Epithelial cell of esophagus (primary cell): ENCODE results near the gene ASGR2.

Experiments
- DNase-seq: peaks from one replicate; pipeline ENCODE4 v3.0.0; 2010; ENCODE audit warnings: low read depth
- H3K4me3 ChIP-seq: 2 replicates; pipeline ENCODE4 v1.5.1; 2011; ENCODE audit warnings: mild to moderate bottlenecking, low read length, control low read depth
- TF ChIP-seq, protein P1 (sequence below): IDR thresholded peaks from 2 replicates; pipeline ENCODE4 v1.5.1; 2011; ENCODE audit warnings: low read depth, mild to moderate bottlenecking, low read length, control low read depth, inconsistent platforms; ENCODE audit not compliant: insufficient read depth; ENCODE audit errors: missing control alignments

Gene ASGR2

DNA sequence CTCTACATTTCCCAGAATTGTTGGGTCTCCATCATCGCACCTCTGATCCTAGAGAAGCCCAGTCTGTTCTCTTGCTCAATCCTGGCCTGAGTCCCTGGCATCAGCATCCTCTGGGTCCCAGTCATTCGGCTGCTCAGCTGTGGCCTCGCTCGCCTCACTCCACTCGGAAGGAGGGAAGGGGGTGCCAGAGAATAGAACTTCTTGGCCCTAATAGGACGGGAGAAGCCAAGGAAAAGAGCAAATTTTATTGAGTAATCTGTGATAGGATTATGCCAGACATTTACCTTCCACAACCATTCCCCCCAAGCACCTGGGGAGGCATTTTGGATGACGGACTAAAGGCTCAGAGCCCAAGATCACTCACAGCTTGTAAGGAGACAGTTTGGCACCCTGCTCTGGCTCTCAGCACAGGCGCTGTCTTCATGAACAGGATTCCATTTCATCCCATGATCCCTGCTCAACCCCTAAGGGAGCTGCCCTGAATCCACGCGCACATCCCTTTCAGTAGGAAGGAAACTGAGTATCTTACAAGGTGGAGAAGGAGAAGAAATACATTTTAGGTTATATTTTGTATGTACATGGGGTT is 34.1 kb downstream of the ASGR2 start:
- TF ChIP-seq, protein P1, sequence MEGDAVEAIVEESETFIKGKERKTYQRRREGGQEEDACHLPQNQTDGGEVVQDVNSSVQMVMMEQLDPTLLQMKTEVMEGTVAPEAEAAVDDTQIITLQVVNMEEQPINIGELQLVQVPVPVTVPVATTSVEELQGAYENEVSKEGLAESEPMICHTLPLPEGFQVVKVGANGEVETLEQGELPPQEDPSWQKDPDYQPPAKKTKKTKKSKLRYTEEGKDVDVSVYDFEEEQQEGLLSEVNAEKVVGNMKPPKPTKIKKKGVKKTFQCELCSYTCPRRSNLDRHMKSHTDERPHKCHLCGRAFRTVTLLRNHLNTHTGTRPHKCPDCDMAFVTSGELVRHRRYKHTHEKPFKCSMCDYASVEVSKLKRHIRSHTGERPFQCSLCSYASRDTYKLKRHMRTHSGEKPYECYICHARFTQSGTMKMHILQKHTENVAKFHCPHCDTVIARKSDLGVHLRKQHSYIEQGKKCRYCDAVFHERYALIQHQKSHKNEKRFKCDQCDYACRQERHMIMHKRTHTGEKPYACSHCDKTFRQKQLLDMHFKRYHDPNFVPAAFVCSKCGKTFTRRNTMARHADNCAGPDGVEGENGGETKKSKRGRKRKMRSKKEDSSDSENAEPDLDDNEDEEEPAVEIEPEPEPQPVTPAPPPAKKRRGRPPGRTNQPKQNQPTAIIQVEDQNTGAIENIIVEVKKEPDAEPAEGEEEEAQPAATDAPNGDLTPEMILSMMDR: no peak
- no peak overlapping the region for H3K4me3 ChIP-seq
- no peak for DNase-seq

DNA sequence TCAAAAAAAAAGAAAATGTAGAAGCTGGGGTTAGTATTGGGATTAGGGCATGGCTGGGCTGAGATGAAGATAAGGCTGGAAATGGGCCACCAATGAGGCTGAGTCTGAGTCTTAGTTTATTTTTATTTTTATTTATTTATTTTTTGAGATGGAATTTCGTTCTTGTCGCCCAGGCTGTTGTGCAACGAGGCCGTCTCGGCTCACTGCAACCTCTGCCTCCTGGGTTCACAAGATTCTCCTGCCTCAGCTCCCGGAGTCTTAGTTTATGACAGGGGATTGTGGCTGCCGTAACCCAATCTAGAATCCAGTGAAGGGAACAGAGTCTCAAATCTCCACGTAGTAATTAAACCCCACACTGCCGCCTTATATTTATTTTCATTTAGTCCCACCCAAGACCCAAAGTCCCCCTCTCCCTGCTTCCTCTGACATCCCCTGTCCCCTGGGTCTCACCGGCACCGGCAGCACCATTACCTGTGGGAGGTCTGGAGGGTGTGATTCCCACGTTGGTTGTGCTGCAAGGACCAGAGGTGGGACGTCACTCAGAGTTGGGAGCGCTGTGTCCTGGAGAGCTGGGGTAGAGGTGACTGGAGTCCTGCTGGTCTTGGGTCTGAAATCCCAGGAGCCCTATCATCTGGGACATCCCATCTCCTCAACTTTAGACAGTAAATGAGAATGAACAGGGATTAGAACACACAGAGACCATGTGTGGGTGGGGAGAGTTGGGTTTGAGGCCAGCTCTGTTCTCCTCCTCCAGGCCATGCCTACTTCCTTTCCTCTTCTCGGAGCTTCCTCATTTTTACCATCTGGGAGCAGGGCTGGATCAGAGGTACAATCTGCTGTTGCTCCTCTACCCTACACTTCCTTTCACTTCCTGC is 34.8 kb downstream of the ASGR2 start, which contains the start of gene CLEC10A:
TSS of gene CLEC10A (minus strand) at position 671 of the 875 bp plus-strand sequence. CDS start 1,439 bp downstream, outside the sequence.
- TF ChIP-seq, protein P1: no peak
- no peak within 1 kb of the TSS for H3K4me3 ChIP-seq
- DNase-seq: no peak

DNA sequence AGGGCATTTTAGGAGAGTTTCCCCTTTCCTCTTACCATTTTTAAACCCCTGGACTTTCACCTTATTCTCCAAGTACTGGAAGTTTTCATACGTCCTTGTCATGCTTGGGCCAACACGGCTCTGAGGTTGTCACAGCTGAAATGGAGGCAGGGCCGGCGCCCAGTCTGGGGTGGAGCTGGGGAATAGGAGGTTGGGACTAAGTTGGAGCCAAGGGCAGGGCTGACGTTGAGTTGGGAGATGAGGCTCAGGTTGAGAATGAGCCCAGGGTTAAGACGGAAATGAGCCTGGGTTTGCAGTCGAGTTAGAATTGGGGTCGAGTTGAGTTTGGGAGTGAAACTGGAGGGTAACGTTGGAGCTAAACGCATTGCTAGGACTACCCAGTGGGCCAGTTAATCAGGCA is 35.9 kb downstream of the ASGR2 start:
- no peak overlapping the region for H3K4me3 ChIP-seq
- no peak for DNase-seq
- TF ChIP-seq, protein P1: no peak

DNA sequence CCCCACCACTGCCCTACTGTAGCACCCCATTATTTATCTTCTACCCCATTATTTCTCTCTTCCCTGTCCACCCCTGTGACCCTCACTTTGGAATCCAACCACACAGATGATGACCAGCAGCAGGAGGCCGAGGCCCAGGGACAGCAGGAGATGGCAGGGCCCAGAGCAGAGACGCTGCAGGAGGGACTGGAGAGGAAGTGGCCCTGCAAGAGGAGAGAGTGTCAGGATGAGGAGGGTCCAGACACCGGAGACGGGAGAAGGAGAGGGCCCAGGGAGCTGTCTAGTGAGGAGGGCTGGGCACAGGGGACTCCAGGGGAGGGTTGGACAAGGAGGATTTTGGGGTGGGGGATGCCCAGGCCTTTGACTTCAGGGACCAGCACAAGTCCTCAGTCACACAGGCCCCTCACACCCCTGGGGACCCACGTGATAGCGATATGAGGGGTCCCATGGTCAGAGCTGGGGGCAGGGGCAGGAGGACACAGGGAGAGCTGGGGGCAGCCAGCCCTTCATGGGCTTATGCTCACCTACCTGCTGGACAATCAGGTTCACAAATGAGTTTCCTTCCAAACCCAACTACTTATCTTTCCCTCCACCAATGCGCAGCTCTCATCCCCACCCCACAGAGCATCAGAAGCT is 36.6 kb downstream of the ASGR2 start:
- TF ChIP-seq, protein P1: no peak
- no peak for DNase-seq
- H3K4me3 ChIP-seq: no peak overlapping the region

DNA sequence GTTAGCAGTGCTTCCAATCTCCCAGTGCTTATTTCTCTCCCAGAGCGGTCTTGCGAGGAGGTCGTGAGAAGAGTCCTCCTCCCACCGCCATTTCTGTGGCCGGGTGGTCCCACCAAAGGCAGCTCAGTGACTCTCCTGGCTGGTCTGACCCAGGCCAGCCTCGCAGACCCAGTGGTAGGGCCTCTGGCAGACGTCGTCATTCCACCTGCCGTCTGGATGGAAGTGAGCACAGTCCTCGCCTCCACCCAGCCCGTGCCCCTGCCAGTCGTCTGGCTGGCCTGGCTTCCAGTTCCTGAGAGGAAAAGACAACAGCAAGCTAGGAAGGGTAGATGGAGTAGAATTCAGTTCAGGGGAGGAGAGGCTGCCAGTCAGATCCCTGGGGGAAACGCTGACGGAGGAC is 39.7 kb downstream of the ASGR2 start:
- TF ChIP-seq, protein P1: no peak
- no peak for DNase-seq
- H3K4me3 ChIP-seq: no peak overlapping the region

DNA sequence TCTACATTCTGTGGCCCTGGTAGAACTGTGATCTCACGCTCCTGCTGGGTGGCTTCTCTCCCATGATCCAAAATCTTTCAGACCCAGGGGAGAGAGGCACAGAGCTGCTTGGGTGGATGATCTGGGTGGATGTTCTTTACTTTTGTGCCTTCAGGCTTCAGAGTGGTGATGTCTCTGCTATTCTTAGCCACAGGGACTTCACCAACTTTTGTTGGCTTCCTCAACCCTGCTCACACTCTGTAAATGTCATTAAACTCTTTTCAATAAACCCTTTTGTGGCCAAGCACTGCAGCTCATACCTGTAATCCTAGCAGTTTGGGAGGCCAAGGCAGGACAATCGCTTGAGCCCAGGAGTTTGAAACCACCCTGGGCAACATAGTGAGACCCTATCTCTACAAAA is 42.2 kb downstream of the ASGR2 start:
- TF ChIP-seq, protein P1: no peak
- no peak overlapping the region for H3K4me3 ChIP-seq
- DNase-seq: no peak

DNA sequence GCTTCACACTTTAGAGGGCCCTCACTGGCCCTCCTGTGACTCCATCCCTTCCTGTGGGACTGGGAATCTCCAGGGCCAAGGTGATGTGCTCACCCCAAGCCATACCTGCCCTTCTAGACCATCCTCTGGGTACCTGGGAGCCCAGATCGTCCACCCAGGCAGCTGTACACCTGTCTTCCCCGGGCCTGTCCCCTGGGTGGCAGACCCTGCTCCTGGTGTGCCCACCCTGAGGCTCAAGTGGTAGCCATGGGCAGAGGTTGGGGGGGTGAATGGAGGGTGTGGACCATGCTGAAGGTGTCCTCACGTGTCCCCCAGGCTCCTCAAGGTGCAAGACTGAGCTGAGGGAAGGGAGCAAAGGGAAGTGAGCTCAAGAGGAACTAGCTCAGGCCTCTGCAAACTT is 43.9 kb downstream of the ASGR2 start:
- TF ChIP-seq, protein P1: no peak
- no peak overlapping the region for H3K4me3 ChIP-seq
- no peak for DNase-seq
